KBM-7 (cell line): ENCODE results near the gene HEBP1.
"Not testable (repeated sequence)": the region's sequence is repeated elsewhere in the genome, so short reads cannot be mapped to it uniquely, and the experiment has no call there.

Source experiments
- DNase-seq: peaks from one replicate; pipeline ENCODE4 v3.0.0-alpha.2; 2015
- in situ Hi-C: fragments of 300-500 bp; cut with MboI; formaldehyde crosslinking; loops from 2 replicates; pipeline ENCODE4 v1.14.3; 2020; ENCODE audit warnings: low sequenced_read_pairs, low pct_unique_long_range_greater_than_20kb, mixed read lengths

Gene HEBP1, protein sequence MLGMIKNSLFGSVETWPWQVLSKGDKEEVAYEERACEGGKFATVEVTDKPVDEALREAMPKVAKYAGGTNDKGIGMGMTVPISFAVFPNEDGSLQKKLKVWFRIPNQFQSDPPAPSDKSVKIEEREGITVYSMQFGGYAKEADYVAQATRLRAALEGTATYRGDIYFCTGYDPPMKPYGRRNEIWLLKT

DNA sequence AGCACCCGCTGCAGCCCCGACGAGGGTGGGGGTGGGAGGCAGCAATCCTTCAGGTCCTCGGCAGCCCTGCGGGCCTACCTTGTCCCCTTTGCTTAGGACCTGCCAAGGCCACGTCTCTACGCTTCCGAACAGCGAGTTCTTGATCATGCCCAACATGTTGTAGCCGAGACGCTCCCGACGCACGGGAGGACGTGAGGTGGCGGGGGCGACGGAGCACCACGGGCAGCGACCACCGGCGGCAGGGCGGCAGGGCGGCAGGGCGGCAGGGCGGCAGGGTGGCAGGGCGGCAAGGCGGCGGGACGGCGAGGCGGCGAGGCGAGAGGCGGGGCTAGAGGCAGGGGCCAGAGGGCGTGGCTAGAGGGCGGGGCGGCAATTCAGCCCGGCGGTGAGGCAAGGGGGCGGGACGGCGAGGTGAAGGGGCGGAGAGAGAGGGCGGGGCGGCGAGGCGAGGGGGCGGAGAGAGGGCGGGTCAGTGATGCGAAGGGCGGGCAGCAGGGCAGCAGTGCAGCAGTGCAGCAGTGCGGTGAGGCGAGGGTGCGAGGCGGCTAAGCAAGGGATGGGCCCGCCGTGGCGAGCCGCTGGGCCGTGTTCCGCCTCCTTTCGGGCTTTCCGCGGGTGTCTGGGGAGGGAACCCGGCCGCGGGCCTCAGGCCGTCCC is at the start of gene HEBP1:
HEBP1 (minus strand) TSS at position 307 of the 657 bp plus-strand sequence; CDS start at position 156, 151 bp downstream.
- in situ Hi-C loops: no loop called here
- DNase-seq: peak; percentile 74

DNA sequence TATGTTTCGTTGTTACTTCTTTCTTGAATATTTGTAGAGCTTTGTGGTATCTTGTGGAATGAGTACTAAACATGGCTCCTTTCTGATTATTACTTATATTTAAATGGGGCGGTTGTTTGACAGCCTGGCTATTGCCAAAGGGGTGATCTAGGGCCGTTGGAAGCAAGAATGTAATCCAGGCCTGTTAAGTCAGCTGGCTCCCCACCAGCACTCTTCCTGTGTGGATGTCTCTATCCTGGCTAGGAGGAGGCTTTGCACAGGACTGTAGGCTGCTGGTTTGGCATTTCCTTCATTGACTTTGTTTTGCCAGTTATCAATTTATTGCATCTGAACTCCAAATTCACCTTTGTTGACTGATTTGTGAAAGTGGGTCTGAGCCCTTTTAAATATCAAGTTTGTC is 49.8 kb upstream of the HEBP1 start:
- DNase-seq: no peak
- in situ Hi-C loops: no loop called here

DNA sequence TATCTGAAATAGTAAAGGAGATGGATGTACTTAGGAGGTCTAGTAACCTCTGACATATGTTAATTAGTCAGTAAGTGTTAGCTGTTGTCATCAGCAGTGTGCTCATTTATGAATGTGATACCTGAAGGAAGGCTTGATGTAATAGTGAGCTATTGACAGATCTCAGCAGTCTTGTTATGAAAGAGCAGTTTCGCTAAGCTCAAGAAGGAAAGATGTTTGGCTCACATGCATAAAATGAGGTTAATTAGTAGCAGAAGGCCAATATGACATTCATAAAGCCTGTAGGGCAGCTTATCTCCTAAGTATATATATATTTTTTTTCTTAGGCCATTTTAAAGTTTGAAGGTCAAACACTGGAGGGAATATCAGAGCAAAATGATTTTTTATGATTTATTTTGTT is 46.9 kb upstream of the HEBP1 start:
- no peak for DNase-seq
- in situ Hi-C loops: no loop called here

DNA sequence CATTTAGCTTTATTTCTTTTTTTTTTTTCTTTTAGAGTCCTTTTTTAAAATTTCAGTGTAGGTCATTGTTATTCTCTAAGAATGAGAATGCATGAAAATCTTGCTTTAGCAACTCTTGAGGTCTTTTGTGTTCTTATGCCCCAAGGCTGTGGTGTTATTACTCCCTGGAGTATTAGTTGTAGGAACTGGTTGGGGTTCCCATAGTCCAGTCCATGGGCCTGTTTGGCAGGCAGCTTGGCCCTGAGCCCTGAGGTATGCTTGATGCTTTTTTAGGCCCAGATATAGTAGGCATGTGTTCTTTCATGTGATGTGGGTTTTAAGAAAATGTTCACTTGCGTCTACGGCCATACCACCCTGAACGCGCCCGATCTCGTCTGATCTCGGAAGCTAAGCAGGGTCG is 45.8 kb upstream of the HEBP1 start:
- in situ Hi-C loops: no loop called here
- DNase-seq: no peak

DNA sequence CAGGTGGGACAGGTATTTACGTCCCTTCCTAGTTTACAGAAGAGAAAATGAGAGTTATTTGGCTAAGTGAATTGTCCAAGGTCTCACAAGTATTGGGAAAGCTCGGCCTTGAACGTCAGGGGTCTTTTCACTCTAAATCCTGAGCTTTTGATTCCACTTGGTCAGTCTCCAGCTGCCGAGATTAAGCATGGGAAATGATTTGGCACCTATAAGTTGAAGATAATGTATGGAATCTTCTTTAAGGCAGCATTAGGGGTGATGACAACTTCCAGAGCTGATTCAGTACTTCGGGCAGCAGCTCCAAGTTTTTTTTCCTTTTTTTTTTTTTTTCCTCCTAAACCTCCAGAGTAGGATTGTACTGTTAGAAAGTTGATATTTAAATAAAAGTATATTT is 44.8 kb upstream of the HEBP1 start:
- in situ Hi-C loops: no loop called here
- peak; percentile 27 for DNase-seq

DNA sequence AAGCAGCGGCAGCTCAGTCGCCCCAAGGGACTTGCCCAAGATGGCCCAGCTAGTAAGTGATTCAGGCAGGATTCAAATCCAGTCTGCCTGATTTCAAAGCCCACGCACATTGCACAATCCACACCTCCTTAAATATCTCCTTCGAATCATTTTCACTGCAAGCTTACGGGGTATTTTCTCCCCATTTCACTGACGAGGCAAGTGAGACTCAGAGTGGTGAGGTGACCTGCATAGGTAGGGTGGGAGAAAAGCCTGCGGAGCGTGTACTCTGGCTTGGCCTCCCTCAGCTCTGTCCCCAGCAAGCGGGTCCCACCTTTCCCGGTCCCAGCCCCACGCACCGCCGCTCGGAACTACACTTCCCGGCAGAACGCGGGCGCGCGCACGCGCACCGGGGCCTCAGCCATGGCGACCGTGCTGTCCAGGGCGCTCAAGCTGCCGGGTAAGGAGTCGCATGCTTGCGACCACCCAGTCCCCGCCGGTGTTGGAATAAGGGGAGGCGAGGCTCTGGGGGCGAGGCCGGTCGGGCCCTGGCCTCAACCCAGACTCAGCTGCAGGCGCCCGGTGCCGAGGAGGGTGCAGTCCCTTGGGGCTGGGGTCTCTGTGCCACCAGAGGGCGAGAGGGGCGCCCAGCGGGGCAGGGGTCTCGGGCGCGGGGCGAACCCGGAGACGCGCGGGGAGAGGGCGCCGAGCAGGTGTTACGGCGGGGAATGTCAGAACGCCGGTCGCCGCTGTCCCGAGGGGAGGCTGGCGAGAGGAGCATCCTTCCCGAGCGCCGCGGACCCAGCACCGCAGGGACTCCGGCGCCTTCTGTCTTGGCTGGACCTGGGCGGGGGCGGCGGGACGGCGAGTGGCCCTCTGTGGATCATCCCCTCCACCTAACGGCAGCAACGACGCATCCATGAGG is 44.2 kb upstream of the HEBP1 start, which contains the start of gene FAM234B:
FAM234B (plus strand) TSS at position 380 of the 904 bp plus-strand sequence; CDS start at position 403, 23 bp downstream.
- peak; percentile 76 for DNase-seq
- in situ Hi-C loops: no loop called here

DNA sequence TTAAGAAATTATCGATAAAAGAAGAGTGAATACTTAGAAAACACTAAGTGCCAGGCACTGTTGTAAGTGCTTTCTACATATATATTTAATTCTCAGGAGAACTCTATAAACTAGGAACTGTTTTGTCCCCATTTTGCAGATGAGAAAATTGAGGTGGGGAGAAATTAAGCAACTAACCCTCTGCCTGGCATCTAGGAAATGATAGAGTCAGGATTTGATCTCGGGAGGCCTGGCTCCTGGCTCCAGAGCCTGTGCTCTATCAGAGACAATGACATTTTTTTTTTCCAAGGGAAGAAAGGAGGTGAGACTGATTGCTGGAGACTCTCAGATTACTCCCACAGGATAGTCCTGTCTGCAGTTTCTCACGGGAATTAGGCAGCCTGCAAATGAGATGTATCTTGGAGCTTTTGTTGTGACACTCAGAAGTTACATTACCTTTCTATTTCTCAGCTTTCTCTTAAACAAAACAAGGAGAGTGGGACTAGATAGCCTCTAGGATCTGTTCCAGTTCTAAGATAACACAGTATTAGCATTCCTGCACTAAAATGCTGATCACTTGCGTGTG is 42.7 kb upstream of the HEBP1 start:
- in situ Hi-C loops: no loop called here
- DNase-seq: no peak

DNA sequence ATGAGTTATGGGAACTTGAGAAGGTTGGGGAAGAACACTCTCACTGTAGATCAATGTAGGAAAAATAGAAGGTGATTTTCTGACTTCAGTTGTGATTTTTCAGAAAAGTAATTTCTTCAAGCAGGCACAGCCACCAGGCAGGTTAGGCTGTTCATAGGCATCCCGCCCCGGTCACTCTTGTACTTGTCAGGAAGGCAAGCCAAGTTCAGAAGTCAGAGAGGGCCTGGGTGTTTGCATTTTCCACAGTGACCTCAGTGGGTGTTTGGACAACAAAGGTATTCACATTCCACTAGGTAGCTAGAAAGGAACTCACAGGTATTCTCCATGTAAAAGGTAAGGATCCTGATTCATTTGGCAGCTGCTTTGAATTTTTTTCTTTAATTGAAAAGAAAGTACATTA is 41.2 kb upstream of the HEBP1 start:
- in situ Hi-C loops: no loop called here
- DNase-seq: no peak

DNA sequence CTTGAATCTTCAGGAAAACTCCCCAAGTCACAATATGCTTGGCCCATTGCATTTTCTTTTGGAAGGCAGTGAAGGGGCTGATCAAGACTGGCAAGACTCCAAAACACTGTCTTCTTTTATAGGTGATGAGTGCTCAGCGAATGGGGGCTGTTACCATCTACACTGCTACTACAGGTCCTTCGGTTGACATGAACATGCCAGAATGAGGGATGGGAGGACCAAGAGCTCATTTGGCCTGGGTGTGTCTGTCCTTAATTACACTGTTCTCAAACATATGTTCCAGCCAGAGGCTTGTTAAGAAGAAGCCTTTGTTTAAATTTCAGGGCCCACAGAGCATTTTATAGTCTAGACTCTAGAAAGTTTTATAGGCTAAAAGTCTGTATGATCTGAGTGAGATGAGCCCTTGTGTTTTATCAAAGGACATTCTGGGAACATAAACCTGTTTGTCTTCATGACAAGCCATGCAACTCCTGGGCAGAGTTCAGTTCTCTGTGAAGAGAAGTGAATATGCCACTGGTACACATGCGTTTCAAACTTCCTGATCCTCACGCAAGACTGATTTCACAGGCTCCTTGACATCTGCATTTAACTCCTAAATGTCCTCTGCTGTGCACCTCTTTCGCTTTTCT is 39.4 kb upstream of the HEBP1 start:
- in situ Hi-C loops: no loop called here
- peak; percentile 48 for DNase-seq

DNA sequence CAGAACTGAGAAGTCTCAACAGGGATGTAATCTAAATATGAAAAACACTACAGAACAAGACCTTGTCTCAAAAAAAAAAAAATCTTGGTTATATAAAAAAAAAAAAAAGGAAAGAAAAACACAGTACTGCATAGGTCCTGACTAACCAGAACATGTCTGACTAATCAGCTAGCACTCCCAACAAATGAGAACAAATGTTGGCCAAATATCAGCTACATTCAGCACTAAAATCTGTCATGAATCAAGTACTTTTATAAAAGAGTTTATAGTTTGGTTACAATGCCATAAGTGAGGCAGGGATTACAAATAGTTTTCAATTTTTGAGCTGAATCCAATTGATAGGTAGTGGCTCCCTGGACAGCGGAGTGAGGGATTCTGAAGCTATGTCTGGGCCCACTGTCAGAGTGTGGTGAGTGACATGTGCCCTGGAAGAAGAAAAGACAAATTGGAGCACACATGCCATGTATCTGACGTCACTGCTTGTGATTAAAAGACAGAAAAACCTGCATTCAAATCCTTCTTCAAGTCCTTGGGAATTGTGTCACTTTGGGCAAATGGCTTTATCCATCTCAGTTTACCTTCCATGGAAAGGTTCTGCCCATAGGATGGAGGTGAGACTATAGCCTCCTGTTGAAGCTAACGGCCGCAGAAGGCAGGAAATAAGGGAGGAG is 38.6 kb upstream of the HEBP1 start:
- in situ Hi-C loops: no loop called here
- no peak for DNase-seq

DNA sequence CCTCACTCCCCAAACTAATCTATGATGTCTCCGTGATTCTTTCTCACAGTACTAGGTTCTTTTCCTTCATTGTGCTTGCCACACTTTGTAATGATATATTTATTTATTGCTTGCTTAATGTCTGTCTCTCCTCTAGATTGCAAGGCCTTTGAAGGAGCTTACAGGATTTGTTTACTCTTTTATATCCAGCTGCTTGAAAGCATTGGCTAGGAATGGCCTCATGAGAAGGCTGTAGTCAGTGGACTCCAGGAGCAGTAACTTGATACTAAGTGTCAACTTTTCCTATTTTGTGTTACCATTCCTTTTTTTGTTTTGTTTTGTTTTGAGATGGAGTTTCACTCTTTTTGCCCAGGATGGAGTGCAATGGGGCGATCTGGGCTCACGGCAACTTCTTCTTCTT is 36.8 kb upstream of the HEBP1 start:
- no peak for DNase-seq
- in situ Hi-C loops: no loop called here

DNA sequence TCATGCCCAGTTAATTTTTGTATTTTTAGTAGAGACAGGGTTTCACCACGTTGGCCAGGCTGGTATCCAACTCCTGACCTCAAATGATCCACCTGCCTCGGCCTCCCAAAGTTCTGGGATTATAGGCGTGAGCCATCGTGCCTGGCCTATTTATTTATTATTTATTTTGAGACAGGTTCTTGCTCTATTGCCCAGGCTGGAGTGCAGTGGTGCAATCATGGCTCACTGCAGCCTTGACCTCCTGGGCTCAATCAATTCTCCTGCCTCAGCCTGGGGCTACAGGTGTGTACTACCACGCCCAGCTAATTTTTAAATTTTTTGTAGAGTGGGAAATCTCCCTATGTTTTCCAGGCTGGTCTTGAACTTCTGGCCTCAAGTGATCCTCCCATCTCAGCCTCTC is 35.3 kb upstream of the HEBP1 start:
- in situ Hi-C loops, DNase-seq: not testable (repeated sequence)

DNA sequence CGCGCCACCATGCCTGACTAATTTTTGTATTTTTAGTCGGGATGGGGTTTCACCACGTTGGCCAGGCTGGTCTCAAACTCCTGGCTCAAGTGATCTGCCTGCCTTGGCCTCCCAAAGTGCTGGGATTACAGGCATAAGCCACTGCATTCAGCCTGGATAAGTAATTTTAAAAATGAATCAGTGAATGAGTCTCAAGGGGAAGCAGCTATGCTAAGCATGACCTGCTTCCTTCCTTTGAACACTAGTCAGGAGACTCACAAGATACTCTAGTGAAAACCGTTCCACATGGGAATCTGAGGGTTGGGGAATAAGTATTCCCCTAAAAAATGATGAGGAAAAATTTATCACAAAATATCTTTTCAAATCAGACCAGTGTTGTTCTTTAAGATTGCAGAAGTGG is 33.4 kb upstream of the HEBP1 start:
- in situ Hi-C loops: no loop called here
- DNase-seq: no peak

DNA sequence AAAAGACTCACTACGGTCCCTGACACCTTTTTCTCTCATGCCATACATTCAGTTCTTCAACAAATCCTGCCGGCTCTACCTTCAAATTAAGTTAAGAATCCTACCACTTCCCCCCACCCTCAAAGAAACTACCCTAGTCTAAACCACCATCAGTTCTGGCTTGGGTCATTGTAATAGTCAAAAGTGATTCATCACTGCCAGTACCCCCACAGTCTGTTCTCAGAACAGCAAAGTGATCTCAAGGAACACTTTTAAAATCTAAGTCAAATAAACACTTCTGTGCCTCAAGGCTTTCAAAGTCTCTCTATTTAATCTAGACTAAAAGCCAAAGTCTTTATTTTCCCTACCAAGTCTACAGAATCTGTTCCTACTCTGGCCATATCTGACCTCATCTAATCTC is 32.1 kb upstream of the HEBP1 start:
- no peak for DNase-seq
- in situ Hi-C loops: no loop called here

DNA sequence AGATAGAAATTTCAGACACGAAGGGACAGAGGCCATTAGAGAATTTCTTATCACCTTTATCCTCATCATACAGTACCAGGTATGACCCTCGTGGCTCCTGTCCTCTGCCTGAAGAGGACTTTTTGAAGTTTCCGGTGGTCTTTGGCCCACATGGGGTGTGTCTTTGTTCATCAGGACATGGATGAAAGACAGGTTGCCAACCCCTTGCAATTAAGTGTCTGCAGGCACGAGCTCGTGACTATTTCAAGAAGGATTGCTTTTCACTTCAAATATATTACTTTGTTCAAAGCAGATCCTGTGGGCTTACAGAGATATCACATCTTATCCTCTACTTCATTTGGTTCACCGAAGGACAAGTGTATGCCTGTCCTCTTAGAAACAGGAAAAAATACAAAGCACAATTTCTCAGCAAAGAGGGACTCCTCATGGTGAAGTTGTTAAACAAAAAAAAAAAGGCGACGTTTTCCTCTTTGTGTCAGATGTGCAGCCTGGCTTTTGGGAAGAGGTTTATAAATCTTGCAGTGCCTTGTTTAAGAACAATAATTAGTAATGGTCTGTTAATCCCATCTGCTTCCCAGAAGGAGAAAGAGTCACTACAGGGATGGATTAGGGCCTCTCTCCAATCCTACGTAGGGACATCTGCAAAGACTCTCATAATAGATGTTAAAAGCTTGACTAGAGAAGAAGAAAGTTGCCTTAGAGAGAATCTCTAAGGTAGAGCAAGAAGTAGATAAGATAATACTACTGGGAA is 30.7 kb upstream of the HEBP1 start:
- DNase-seq: no peak
- in situ Hi-C loops: no loop called here

DNA sequence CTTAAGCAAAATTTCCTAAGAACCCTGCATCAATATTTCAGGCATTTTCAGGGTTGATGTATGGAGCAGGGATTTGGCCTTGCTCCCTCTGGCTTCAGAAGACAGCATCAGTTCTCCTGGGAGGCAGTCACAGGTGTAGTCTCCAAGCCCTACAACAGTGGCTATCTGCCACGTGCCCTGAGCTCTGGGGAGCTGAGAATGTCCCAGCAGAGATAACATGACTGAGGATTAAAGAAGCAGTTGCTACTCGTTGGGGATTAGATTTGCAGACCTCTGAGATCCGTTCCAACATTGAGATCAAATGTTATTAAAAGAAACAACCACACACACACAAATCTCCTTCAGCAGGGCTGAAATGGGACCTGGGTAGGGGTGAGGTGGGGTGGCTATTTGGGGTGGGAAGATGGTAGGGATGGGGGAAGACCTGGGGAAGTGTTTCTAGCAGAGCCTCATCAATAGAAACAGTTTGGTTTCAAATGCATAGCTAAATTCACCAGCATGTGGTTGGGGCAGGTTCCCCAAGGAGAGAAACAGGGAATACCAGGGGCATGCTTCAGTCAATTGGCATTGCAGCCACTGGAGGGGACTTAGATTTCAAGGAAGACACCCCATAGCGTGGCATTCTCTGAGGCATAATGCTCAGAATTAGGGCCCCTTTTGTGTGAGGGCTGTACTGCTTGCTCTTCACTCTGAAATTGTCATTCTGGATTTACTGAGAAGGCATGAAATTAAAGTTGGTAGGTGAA is 28.9 kb upstream of the HEBP1 start:
- DNase-seq: no peak
- in situ Hi-C loops: no loop called here

DNA sequence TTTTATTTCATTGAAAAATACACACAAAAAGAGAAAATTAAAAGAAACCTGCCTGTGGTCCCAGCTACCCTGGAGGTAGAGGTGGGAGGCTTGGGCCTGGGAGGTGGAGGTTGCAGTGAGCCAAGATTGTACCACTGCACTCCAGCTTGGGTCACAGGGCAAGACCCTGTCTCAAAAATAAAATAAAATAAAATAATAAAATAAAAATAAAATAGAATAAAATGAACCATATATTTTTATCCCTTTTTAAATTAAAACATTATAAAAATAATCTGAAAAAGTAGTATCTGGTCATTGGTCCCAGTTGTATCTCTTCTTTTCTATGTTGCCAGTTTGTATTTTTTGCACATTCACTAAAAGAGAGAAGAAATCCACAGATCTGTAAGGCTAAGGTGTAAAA is 27.4 kb upstream of the HEBP1 start:
- in situ Hi-C loops: no loop called here
- DNase-seq: no peak

DNA sequence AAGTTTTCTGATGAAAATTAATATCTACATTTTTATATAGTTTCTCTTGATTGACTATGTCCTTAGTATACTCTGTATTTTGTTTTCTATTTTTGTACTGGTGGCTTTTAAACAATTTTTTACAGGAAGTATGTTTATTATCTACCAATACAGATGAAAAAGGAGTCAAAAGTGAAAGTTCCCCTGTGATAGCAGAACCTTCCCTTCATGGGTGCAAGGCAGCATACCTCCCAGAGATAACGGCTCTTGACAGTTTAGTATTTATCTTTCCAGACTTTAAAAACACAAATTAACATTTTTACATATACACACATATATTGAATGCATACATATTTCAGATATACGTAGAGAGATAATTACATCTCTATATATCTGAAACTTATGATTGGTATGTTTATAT is 27.0 kb upstream of the HEBP1 start:
- DNase-seq: no peak
- in situ Hi-C loops: no loop called here
